DND-41 (cell line): Measurements from ENCODE around the gene NKPD1.

Source experiments
- ATAC-seq: fragments of 200-7000 bp; cut with Tn5 transposase; 3 replicates; pipeline ENCODE4 v1.9.1; 2021; ENCODE audit warnings: low read depth; ENCODE audit not compliant: insufficient read depth
- DNase-seq: peaks from one replicate; pipeline ENCODE4 v3.0.0-alpha.2; 2020
- H2AFZ ChIP-seq: 2 replicates; pipeline ENCODE4 v1.6.0; 2012; ENCODE audit warnings: low read depth, low read length
- H3K27ac ChIP-seq: 2 replicates; pipeline ENCODE4 v1.5.1; 2012; ENCODE audit warnings: low read length, inconsistent platforms
- H3K27me3 ChIP-seq: fragments of 200-600 bp; sonication (generic); 2 replicates; pipeline ENCODE4 v1.6.0; 2012; ENCODE audit warnings: low read length, mild to moderate bottlenecking, inconsistent platforms; ENCODE audit not compliant: insufficient read depth, poor library complexity
- H3K36me3 ChIP-seq: 2 replicates; pipeline ENCODE4 v1.5.1; 2012; ENCODE audit warnings: low read length, inconsistent platforms; ENCODE audit not compliant: insufficient read depth
- H3K4me1 ChIP-seq: 2 replicates; pipeline ENCODE4 v1.5.1; 2012; ENCODE audit warnings: mild to moderate bottlenecking, low read length; ENCODE audit not compliant: insufficient read depth
- H3K4me2 ChIP-seq: 2 replicates; pipeline ENCODE4 v1.6.0; 2012; ENCODE audit warnings: mild to moderate bottlenecking, moderate library complexity, low read length, inconsistent platforms; ENCODE audit not compliant: insufficient read depth
- H3K4me3 ChIP-seq, 2 experiments: fragments of 200-600 bp in 1 of 2; shearing (Covaris generic) in 1 of 2; 2 replicates each; pipeline ENCODE4 v1.5.1; 2012 to 2016; ENCODE audit warnings: inconsistent platforms in 2 of 2, low read length in 2 of 2, mild to moderate bottlenecking in 2 of 2, low read depth in 1 of 2, moderate library complexity in 1 of 2
- H3K79me2 ChIP-seq: 2 replicates; pipeline ENCODE4 v1.6.0; 2012; ENCODE audit warnings: low read length, inconsistent platforms; ENCODE audit not compliant: insufficient read depth
- H3K9ac ChIP-seq: 2 replicates; pipeline ENCODE4 v1.6.0; 2012; ENCODE audit warnings: low read depth, mild to moderate bottlenecking, inconsistent platforms, low read length, moderate library complexity
- H3K9me3 ChIP-seq: 2 replicates; pipeline ENCODE4 v1.5.1; 2012; ENCODE audit warnings: low read length, moderate library complexity, mild to moderate bottlenecking, inconsistent platforms; ENCODE audit not compliant: insufficient read depth, severe bottlenecking
- H4K20me1 ChIP-seq: 2 replicates; pipeline ENCODE4 v1.6.0; 2012; ENCODE audit warnings: low read length; ENCODE audit not compliant: insufficient read depth
- CTCF ChIP-seq: IDR thresholded peaks from 2 replicates; pipeline ENCODE4 v1.5.1; 2012; ENCODE audit warnings: borderline replicate concordance, low read length, moderate library complexity, mild to moderate bottlenecking; ENCODE audit not compliant: poor library complexity, severe bottlenecking; ENCODE audit errors: extremely low read depth
- EZH2 ChIP-seq: IDR thresholded peaks from 3 replicates; pipeline ENCODE4 v1.6.1; 2012; ENCODE audit warnings: borderline replicate concordance, low read depth, mild to moderate bottlenecking, moderate library complexity, low read length, inconsistent platforms; ENCODE audit not compliant: severe bottlenecking

NKPD1 gene

DNA sequence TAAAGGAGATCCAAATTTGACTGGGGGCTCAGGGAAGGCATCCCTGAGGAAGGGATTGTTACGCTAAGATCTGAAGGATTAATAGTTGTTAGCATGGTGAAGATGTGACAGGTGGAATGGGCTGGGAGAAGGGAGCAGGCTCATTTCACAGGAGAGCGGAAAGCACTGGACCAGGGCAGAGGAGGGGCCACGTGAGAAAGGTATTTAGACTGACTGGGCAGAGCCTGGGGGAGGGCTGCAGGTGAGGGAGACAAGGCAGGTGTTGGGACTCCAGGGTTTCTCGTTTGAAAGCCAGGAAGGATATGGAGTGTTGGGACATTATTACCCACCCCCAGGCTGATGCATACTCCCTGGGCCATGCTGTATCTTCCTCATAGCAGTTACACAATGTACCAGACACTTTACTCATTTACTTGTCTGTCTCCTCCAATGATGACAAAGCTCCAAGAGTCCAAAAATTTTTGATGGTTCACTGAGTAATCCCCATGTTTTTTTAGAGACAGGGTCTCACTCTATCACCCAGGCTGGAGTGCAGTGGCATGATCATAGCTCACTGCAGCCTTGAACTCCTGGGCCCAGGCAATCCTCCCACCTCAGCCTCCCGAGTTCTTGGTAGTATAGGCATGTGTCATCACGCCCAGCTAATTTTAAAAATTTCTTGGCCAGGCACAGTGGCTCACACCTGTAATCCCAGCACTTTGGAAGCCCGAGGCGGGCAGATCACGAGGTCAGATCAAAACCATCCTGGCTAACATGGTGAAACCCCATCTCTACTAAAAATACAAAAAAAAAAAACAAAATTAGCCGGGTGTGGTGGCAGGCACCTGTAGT, 14.9 kb upstream of the NKPD1 start:
- Histone ChIP-seq H3K27ac (no peak overlapping the region), H3K9ac (no peak overlapping the region), H3K36me3 (peaks cover 5% of the 10 kb centered on the region; the same call in 1 of the 2 replicates), H3K79me2 (peaks cover 31% of the 10 kb centered on the region), H3K4me2 (no peak overlapping the region), H4K20me1 (0 out of 2 replicates have a peak, but pooled peaks cover under 1% of the 10 kb centered on the region), H3K4me1 (peaks cover 35% of the 10 kb centered on the region), H3K9me3 (no peaks in the 10 kb centered on the region), H2AFZ (no peak overlapping the region), H3K4me3 (no peak overlapping the region), H3K27me3 (no peaks in the 10 kb centered on the region)
- ATAC-seq (no peak), DNase-seq (no peak)
- TF ChIP-seq CTCF (no peak), EZH2 (no peak)

- Histone ChIP-seq H3K4me1 (peaks cover 18% of the 10 kb centered on the region), H3K79me2 (peaks cover 14% of the 10 kb centered on the region), H3K4me3 (no peak overlapping the region), H3K36me3 (no peaks in the 10 kb centered on the region), H2AFZ (no peak overlapping the region), H3K4me2 (no peak overlapping the region), H3K27me3 (no peaks in the 10 kb centered on the region), H3K9me3 (no peaks in the 10 kb centered on the region), H3K27ac (no peak overlapping the region), H3K9ac (no peak overlapping the region), H4K20me1 (peaks cover 15% of the 10 kb centered on the region)
- ATAC-seq (no peak), DNase-seq (no peak)
- TF ChIP-seq CTCF (no peak), EZH2 (no peak)
Measured at GRCh38 chr19:45173816-45174215, 13.0 kb upstream of the NKPD1 start.

- Histone ChIP-seq H3K9me3 (no peaks in the 10 kb centered on the region), H3K27me3 (no peaks in the 10 kb centered on the region), H3K4me2 (no peak overlapping the region), H3K9ac (no peak overlapping the region), H4K20me1 (peaks cover 15% of the 10 kb centered on the region), H2AFZ (no peak overlapping the region), H3K4me1 (peaks cover 18% of the 10 kb centered on the region), H3K79me2 (peaks cover 10% of the 10 kb centered on the region), H3K36me3 (no peaks in the 10 kb centered on the region), H3K27ac (no peak overlapping the region), H3K4me3 (no peak overlapping the region)
- no peak for TF ChIP-seq EZH2
- no peak for TF ChIP-seq CTCF
- no peak for ATAC-seq
- DNase-seq: no peak
Measured at GRCh38 chr19:45172611-45173208, 11.9 kb upstream of the NKPD1 start.
